OCI-LY7 (cell line): ENCODE measurements around the gene AGBL1. TPM values are rescaled to one million over a fixed set of nuclear protein-coding genes. Genes with fewer than 3 reads are reported as not detected.

Experiments
- BruUV-seq: library from RNA; stranded (reverse); fragments of 400-500 nt; replicated peaks from 2 replicates; lab custom pipeline; 2021; lab: Mats Ljungman, UMichigan
- CTCF ChIA-PET: fragments of 300-600 bp; sonication (Branson Sonifier 250); formaldehyde crosslinking; loops from one replicate; lab custom pipeline; 2022; ENCODE audit warnings: antibody characterized with exemption; ENCODE audit not compliant: unreplicated experiment; lab: Charles Lee
- POLR2A ChIA-PET: fragments of 300-600 bp; sonication (Branson Sonifier 250); formaldehyde crosslinking; loops from one replicate; lab custom pipeline; 2022; ENCODE audit warnings: antibody characterized with exemption; lab: Charles Lee
- DNase-seq: peaks from one replicate; pipeline ENCODE4 v3.0.0-alpha.2; 2015; ENCODE audit warnings: low spot score
- H2AFZ ChIP-seq: fragments of 200-600 bp; sonication (generic), shearing (Covaris generic); 2 replicates; pipeline ENCODE4 v1.6.1; 2014; ENCODE audit warnings: mild to moderate bottlenecking, antibody characterized with exemption, low read length, moderate library complexity
- H3K27ac ChIP-seq: fragments of 200-600 bp; sonication (generic); 2 replicates; pipeline ENCODE4 v1.5.1; 2014; ENCODE audit warnings: mixed run types, low read depth, mild to moderate bottlenecking, moderate library complexity, low read length, inconsistent platforms; ENCODE audit not compliant: poor library complexity, severe bottlenecking
- H3K36me3 ChIP-seq: fragments of 200-600 bp; sonication (generic); 2 replicates; pipeline ENCODE4 v1.6.1; 2014; ENCODE audit warnings: mild to moderate bottlenecking, antibody characterized with exemption, low read length, moderate library complexity, mixed read lengths; ENCODE audit not compliant: insufficient read depth
- H3K4me1 ChIP-seq: fragments of 200-600 bp; sonication (generic); 2 replicates; pipeline ENCODE4 v1.5.1; 2014; ENCODE audit warnings: mild to moderate bottlenecking, low read length; ENCODE audit not compliant: insufficient read depth, poor library complexity, severe bottlenecking
- H3K4me2 ChIP-seq: fragments of 200-600 bp; sonication (generic); 2 replicates; pipeline ENCODE4 v1.6.1; 2014; ENCODE audit warnings: mild to moderate bottlenecking, low read length
- H3K4me3 ChIP-seq: fragments of 200-600 bp; sonication (generic); 2 replicates; pipeline ENCODE4 v1.5.1; 2014; ENCODE audit warnings: mild to moderate bottlenecking, low read depth, low read length; ENCODE audit not compliant: poor library complexity, severe bottlenecking
- H3K79me2 ChIP-seq: fragments of 200-600 bp; sonication (generic); 2 replicates; pipeline ENCODE4 v1.6.1; 2016; ENCODE audit warnings: low read depth, mild to moderate bottlenecking, low read length, moderate library complexity, mixed read lengths; ENCODE audit not compliant: insufficient read depth
- H3K9me2 ChIP-seq: fragments of 200-600 bp; sonication (generic); 2 replicates; pipeline ENCODE4 v1.6.1; 2016; ENCODE audit warnings: mild to moderate bottlenecking, low read length, mixed read lengths; ENCODE audit not compliant: insufficient read depth
- H3K9me3 ChIP-seq: fragments of 200-600 bp; sonication (generic); 2 replicates; pipeline ENCODE4 v1.6.1; 2014; ENCODE audit warnings: mild to moderate bottlenecking, mixed run types, low read length, mixed read lengths
- H4K20me1 ChIP-seq: fragments of 200-600 bp; sonication (generic); 2 replicates; pipeline ENCODE4 v1.6.1; 2014; ENCODE audit warnings: mild to moderate bottlenecking, antibody characterized with exemption, low read length, moderate library complexity, mixed read lengths; ENCODE audit not compliant: insufficient read depth
- CTCF ChIP-seq: fragments of 200-600 bp; sonication (generic); conservative IDR thresholded peaks from 2 replicates; pipeline ENCODE4 v1.5.1; 2014; ENCODE audit warnings: mild to moderate bottlenecking, antibody characterized with exemption, low read length, moderate library complexity, mixed read lengths
- EZH2phosphoT487 ChIP-seq: fragments of 200-600 bp; sonication (generic); IDR thresholded peaks from 2 replicates; pipeline ENCODE4 v1.6.1; 2018; ENCODE audit warnings: low read depth, borderline replicate concordance, mild to moderate bottlenecking, mixed run types, antibody characterized with exemption, low read length, moderate library complexity, mixed read lengths
- intact Hi-C: fragments of 100-400 bp; cut with micrococcal nuclease; formaldehyde crosslinking; loops from one replicate; pipeline ENCODE4 v1.10.0; 2022; ENCODE audit not compliant: unreplicated experiment
- total RNA-seq, 2 experiments: library from RNA; depleted of rRNA in 1 of 2; stranded (reverse); fragments of >200 nt in 1 of 2; shearing (Covaris generic) in 1 of 2; gene quantifications; 2 replicates each; pipeline ENCODE4 v1.2.3, GENCODE V29; 2014 to 2022

AGBL1 gene
- total RNA-seq, 2 experiments from 2014 or later, result not detected

- H3K4me2 ChIP-seq, result no peak overlapping the region
- H3K36me3 ChIP-seq, result no peaks in the 10 kb centered on the region
- ChIA-PET POLR2A (no interaction called here), CTCF (no interaction called here)
- H2AFZ ChIP-seq, result no peak overlapping the region
- intact Hi-C loops, result no loop called here
- no peaks in the 10 kb centered on the region for H3K4me1 ChIP-seq
- no TSS peak for BruUV-seq
- H3K9me2 ChIP-seq, result no peaks in the 10 kb centered on the region
- no peak overlapping the region for H3K27ac ChIP-seq
- H3K4me3 ChIP-seq, result no peak overlapping the region
- no peak for TF ChIP-seq EZH2phosphoT487
- no peak for TF ChIP-seq CTCF
- H4K20me1 ChIP-seq, result no peaks in the 10 kb centered on the region
- H3K9me3 ChIP-seq, result no peaks in the 10 kb centered on the region
- H3K79me2 ChIP-seq, result no peaks in the 10 kb centered on the region
- DNase-seq, result no peak
These were observed 813.2 kb downstream of the AGBL1 start for GRCh38 chr15:86892774-86893449.

GRCh38 chr15:86894269-86894668 lies 814.6 kb downstream of the AGBL1 start:
- no peak for DNase-seq
- Histone ChIP-seq H3K9me2 (no peaks in the 10 kb centered on the region), H3K4me2 (no peak overlapping the region), H2AFZ (no peak overlapping the region), H3K4me1 (no peaks in the 10 kb centered on the region), H3K4me3 (no peak overlapping the region), H3K79me2 (no peaks in the 10 kb centered on the region), H4K20me1 (no peaks in the 10 kb centered on the region), H3K27ac (no peak overlapping the region), H3K36me3 (no peaks in the 10 kb centered on the region), H3K9me3 (no peaks in the 10 kb centered on the region)
- CTCF ChIA-PET, result interaction anchor here (0.6 kb wide), 1 partner anchor 1132 kb away, joined by 3 read pairs; no protein-coding TSS in a partner anchor
- BruUV-seq, result no TSS peak
- POLR2A ChIA-PET, result no interaction called here
- intact Hi-C loops, result no loop called here
- TF ChIP-seq EZH2phosphoT487, result no peak

- CTCF ChIA-PET, result interaction anchor here (0.6 kb wide), 1 partner anchor 1051 kb away, joined by 3 read pairs; no protein-coding TSS in a partner anchor
- no TSS peak for BruUV-seq
These were observed 824.2 kb downstream of the AGBL1 start for GRCh38 chr15:86903642-86904421.

More at GRCh38 chr15:86903642-86904421, 824.2 kb downstream of the AGBL1 start:
- Histone ChIP-seq H2AFZ (no peak overlapping the region), H3K36me3 (no peaks in the 10 kb centered on the region), H3K9me3 (no peaks in the 10 kb centered on the region), H3K27ac (no peak overlapping the region), H3K4me1 (no peaks in the 10 kb centered on the region), H3K9me2 (no peaks in the 10 kb centered on the region), H4K20me1 (no peaks in the 10 kb centered on the region), H3K79me2 (no peaks in the 10 kb centered on the region), H3K4me3 (no peak overlapping the region), H3K4me2 (no peak overlapping the region)
- TF ChIP-seq CTCF (no peak), EZH2phosphoT487 (no peak)
- no peak for DNase-seq
- POLR2A ChIA-PET, result no interaction called here
- intact Hi-C loops, result no loop called here
